Neural progenitor cell (in vitro differentiated cells): ENCODE results near the gene ARHGAP22. TPM values are rescaled to one million over a fixed set of nuclear protein-coding genes. Genes with fewer than 3 reads are reported as not detected.

Source experiments
- DNase-seq: peaks from one replicate; pipeline ENCODE4 v3.0.0-alpha.2; 2016; ENCODE audit warnings: low spot score
- H2AFZ ChIP-seq: fragments of 200-600 bp; sonication (generic); replicated peaks from 2 replicates; pipeline ENCODE4 v1.6.1; 2016; ENCODE audit warnings: antibody characterized with exemption
- H3F3A ChIP-seq: fragments of 200-600 bp; sonication (generic); 2 replicates; pipeline ENCODE4 v1.6.1; 2016; ENCODE audit warnings: antibody characterized with exemption, low read depth
- H3K27ac ChIP-seq: fragments of 200-600 bp; sonication (generic); 2 replicates; pipeline ENCODE4 v1.5.1; 2016; ENCODE audit warnings: mild to moderate bottlenecking
- H3K27me3 ChIP-seq: fragments of 200-600 bp; sonication (generic); 2 replicates; pipeline ENCODE4 v1.6.1; 2016; ENCODE audit warnings: mild to moderate bottlenecking, moderate library complexity
- H3K36me3 ChIP-seq: fragments of 200-600 bp; sonication (generic); 2 replicates; pipeline ENCODE4 v1.5.1; 2016
- H3K4me1 ChIP-seq: fragments of 200-600 bp; sonication (generic); 2 replicates; pipeline ENCODE4 v1.6.1; 2016; ENCODE audit warnings: mixed run types
- H3K4me2 ChIP-seq: fragments of 200-600 bp; sonication (generic); 2 replicates; pipeline ENCODE4 v1.6.1; 2016
- H3K4me3 ChIP-seq: fragments of 200-600 bp; sonication (generic); 2 replicates; pipeline ENCODE4 v1.5.1; 2016
- H3K79me2 ChIP-seq: fragments of 200-600 bp; sonication (generic); 2 replicates; pipeline ENCODE4 v1.6.1; 2016; ENCODE audit warnings: low read depth
- H3K9ac ChIP-seq: fragments of 200-600 bp; sonication (generic); 2 replicates; pipeline ENCODE4 v1.6.1; 2016
- H3K9me3 ChIP-seq: fragments of 200-600 bp; sonication (generic); 2 replicates; pipeline ENCODE4 v1.5.1; 2016; ENCODE audit warnings: low read depth
- H4K20me1 ChIP-seq: fragments of 200-600 bp; sonication (generic); 2 replicates; pipeline ENCODE4 v1.6.1; 2016; ENCODE audit warnings: low read depth
- H3K27ac Mint-ChIP-seq: 3 replicates; pipeline ENCODE4 v1.8.0; 2021; ENCODE audit warnings: mixed read lengths
- H3K27me3 Mint-ChIP-seq: 2 replicates; pipeline ENCODE4 v1.8.0; 2022; ENCODE audit warnings: low read depth, mild to moderate bottlenecking, inconsistent platforms, moderate library complexity, mixed read lengths; ENCODE audit not compliant: insufficient read depth
- H3K36me3 Mint-ChIP-seq: 3 replicates; pipeline ENCODE4 v1.8.0; 2021; ENCODE audit warnings: mixed read lengths
- H3K4me1 Mint-ChIP-seq: 3 replicates; pipeline ENCODE4 v1.8.0; 2021; ENCODE audit warnings: mixed read lengths
- H3K4me3 Mint-ChIP-seq: 3 replicates; pipeline ENCODE4 v1.8.0; 2021; ENCODE audit warnings: mild to moderate bottlenecking, moderate library complexity, mixed read lengths
- H3K9me3 Mint-ChIP-seq: 3 replicates; pipeline ENCODE4 v1.8.0; 2020; ENCODE audit warnings: mixed read lengths
- EZH2 ChIP-seq: fragments of 200-600 bp; sonication (generic); IDR thresholded peaks from 2 replicates; pipeline ENCODE4 v1.6.1; 2017; ENCODE audit warnings: antibody characterized with exemption, mild to moderate bottlenecking, moderate library complexity
- EZH2phosphoT487 ChIP-seq: fragments of 200-600 bp; sonication (generic); IDR thresholded peaks from 2 replicates; pipeline ENCODE4 v1.6.1; 2017; ENCODE audit warnings: antibody characterized with exemption
- total RNA-seq: library from RNA; depleted of rRNA; stranded (reverse); fragments of >200 nt; gene quantifications from 2 replicates; pipeline ENCODE4 v1.2.3, GENCODE V29; 2015; ENCODE audit warnings: low replicate concordance
- TF ChIP-seq, protein P1 (sequence below): fragments of 200-600 bp; sonication (generic); IDR thresholded peaks from 2 replicates; pipeline ENCODE4 v1.5.1; 2017; ENCODE audit warnings: antibody characterized with exemption, mild to moderate bottlenecking

Gene ARHGAP22
- total RNA-seq, 1 donor from 2014 or later: 1.7 TPM

DNA sequence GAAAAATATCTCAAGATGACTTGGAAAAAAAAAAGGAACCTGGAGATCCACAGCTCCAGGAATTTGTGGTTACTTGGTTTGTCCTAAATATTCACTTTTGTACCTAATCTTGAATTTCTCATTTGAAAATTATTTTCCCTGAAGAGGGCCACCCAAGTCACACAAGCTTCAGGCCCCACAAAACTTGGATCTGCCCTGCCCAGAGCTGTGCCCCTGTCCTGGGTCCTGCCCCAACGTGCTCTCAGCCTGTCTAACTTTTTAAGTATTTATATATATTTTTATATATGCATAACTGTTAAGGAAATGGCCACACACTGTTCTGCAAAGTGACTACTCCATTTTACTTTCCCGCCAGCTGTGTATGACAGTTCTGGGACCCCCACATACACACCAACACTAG is 123.5 kb downstream of the ARHGAP22 start:
- Histone ChIP-seq H3K27me3 (no peaks in the 10 kb centered on the region), H4K20me1 (no peaks in the 10 kb centered on the region), H3K4me3 (no peak overlapping the region), H3K36me3 (no peaks in the 10 kb centered on the region), H3K79me2 (no peaks in the 10 kb centered on the region), H3K27ac (no peak overlapping the region), H3K4me2 (no peak overlapping the region), H3F3A (no peaks in the 10 kb centered on the region), H3K9me3 (no peaks in the 10 kb centered on the region), H3K9ac (no peak overlapping the region), H2AFZ (no peak overlapping the region), H3K4me1 (peaks cover 5% of the 10 kb centered on the region)
- H3K9me3 Mint-ChIP-seq: no peaks in the 10 kb centered on the region
- H3K4me1 Mint-ChIP-seq: no peaks in the 10 kb centered on the region
- H3K36me3 Mint-ChIP-seq: no peaks in the 10 kb centered on the region
- H3K4me3 Mint-ChIP-seq: no peak overlapping the region
- no peak for TF ChIP-seq EZH2phosphoT487
- no peak for TF ChIP-seq EZH2
- TF ChIP-seq, protein P1, sequence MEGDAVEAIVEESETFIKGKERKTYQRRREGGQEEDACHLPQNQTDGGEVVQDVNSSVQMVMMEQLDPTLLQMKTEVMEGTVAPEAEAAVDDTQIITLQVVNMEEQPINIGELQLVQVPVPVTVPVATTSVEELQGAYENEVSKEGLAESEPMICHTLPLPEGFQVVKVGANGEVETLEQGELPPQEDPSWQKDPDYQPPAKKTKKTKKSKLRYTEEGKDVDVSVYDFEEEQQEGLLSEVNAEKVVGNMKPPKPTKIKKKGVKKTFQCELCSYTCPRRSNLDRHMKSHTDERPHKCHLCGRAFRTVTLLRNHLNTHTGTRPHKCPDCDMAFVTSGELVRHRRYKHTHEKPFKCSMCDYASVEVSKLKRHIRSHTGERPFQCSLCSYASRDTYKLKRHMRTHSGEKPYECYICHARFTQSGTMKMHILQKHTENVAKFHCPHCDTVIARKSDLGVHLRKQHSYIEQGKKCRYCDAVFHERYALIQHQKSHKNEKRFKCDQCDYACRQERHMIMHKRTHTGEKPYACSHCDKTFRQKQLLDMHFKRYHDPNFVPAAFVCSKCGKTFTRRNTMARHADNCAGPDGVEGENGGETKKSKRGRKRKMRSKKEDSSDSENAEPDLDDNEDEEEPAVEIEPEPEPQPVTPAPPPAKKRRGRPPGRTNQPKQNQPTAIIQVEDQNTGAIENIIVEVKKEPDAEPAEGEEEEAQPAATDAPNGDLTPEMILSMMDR: no peak
- H3K27ac Mint-ChIP-seq: no peak overlapping the region
- DNase-seq: no peak
- H3K27me3 Mint-ChIP-seq: peaks cover 2% of the 10 kb centered on the region

DNA sequence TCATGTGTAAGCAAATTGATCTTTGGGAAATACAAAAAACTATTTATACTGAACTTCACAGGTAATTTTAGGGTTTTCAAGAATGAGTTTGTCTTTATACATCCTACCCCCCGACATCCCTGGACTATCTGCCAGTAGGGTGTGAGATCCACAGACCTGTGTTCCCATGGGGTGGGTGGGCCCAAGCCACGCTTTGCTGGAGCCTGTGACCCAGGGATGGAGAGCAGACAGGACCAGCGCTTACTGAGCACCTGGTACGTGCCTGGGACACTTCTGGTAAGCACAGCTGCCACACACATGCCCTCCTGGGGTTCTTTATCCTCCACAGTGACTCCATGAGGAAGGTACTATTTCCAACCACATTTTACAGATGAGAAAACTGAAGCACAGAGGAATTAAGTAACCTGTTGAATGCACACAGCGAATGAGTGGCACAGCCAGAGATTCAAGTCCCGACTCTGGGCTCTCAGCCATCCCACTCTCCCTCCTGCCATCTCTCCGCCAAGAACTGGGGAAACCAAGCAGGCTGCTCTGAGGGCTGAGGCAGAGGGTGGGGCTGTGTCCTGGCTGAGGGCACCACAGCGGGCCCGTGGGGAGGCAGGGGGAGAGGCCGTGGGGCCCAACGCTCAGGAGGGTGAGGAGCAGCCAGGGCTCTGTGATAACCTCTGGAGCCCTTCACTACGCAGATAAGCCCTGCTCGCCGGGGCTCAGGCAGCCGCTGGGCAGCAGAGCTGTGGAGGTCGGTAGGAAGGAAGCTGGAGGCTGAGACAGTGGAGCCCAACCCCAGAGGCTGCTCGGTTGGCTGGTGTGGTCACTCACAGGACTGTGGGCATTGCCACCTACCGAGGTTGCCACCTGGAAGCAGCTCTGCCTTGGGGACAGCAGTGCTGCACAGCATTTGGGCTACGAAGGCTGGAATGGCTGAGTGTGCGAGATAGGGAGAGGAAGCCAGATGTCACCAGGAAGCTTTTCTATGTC is 124.2 kb downstream of the ARHGAP22 start:
- H3K27ac Mint-ChIP-seq: no peak overlapping the region
- no peak overlapping the region for H3K4me3 Mint-ChIP-seq
- H3K27me3 Mint-ChIP-seq: peaks cover 2% of the 10 kb centered on the region
- no peaks in the 10 kb centered on the region for H3K9me3 ChIP-seq
- no peaks in the 10 kb centered on the region for H3K79me2 ChIP-seq
- no peaks in the 10 kb centered on the region for H3K9me3 Mint-ChIP-seq
- H3F3A ChIP-seq: no peaks in the 10 kb centered on the region
- H3K36me3 Mint-ChIP-seq: no peaks in the 10 kb centered on the region
- TF ChIP-seq, protein P1: no peak
- no peak for TF ChIP-seq EZH2phosphoT487
- TF ChIP-seq EZH2: no peak
- H3K4me3 ChIP-seq: no peak overlapping the region
- no peak overlapping the region for H3K9ac ChIP-seq
- no peaks in the 10 kb centered on the region for H3K4me1 Mint-ChIP-seq
- no peaks in the 10 kb centered on the region for H4K20me1 ChIP-seq
- H3K36me3 ChIP-seq: no peaks in the 10 kb centered on the region
- H3K27me3 ChIP-seq: no peaks in the 10 kb centered on the region
- H2AFZ ChIP-seq: no peak overlapping the region
- H3K4me1 ChIP-seq: peaks cover 11% of the 10 kb centered on the region
- H3K27ac ChIP-seq: no peak overlapping the region
- no peak overlapping the region for H3K4me2 ChIP-seq
- no peak for DNase-seq

DNA sequence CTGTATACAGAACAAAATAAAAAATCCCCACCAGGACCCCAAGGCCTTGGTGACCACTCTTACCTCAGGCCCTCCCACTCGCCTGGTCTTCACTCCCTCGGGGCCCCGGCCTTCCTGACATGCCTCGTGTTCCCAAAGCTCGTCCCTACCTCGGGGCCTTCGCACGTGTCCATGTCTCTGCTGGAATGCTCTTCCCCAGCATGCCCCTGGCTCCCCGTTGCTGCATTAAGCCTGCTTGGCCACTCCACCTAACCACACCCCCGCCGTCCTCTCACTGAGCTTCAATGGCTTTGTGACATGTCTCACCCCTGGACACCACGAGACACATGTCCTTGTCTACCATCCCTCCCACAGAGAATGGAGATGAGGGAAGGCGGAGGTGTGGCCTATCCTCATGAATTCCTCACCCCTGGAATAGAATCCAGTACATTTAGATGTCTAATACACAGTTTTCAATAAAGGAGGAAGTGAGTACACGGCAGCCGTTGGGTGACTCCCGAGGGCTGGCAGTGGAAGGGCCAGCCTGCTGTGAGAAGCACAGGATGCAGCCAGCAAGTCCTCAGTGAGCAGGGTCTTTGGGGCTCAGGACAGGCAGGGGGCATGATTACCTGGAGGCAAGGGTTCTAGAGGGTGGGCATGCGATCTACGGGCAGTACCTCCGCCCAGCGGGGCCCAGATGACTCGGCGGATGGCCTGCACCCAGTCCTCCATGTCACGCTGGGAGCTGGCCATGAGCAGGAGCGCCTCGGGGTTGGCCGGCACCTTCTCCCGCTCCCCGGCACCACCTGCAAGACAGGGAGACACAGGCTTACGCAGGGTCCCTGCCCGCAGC is 125.7 kb downstream of the ARHGAP22 start:
- Histone ChIP-seq H3K79me2 (no peaks in the 10 kb centered on the region), H4K20me1 (no peaks in the 10 kb centered on the region), H3K9me3 (no peaks in the 10 kb centered on the region), H3K36me3 (no peaks in the 10 kb centered on the region), H3K9ac (no peak overlapping the region), H3K27me3 (no peaks in the 10 kb centered on the region), H2AFZ (no peak overlapping the region), H3K4me2 (no peak overlapping the region), H3K4me3 (no peak overlapping the region), H3K27ac (no peak overlapping the region), H3F3A (no peaks in the 10 kb centered on the region), H3K4me1 (peaks cover 11% of the 10 kb centered on the region)
- TF ChIP-seq, protein P1: no peak
- TF ChIP-seq EZH2phosphoT487: no peak
- TF ChIP-seq EZH2: no peak
- Mint-ChIP-seq H3K27ac (no peak overlapping the region), H3K27me3 (peaks cover 2% of the 10 kb centered on the region), H3K4me1 (no peaks in the 10 kb centered on the region), H3K9me3 (no peaks in the 10 kb centered on the region), H3K4me3 (no peak overlapping the region), H3K36me3 (no peaks in the 10 kb centered on the region)
- DNase-seq: no peak
